T-helper 2 cell treated with Interferon-gamma antibody and Interleukin-4, amounts not matched to agents 5 μg/mL and 100 μg/mL, for 36 hours (primary cell): ENCODE measurements around the gene DENND1C.
"Not testable (repeated sequence)": the region's sequence is repeated elsewhere in the genome, so short reads cannot be mapped to it uniquely, and the experiment has no call there.

ENCODE experiments used
- DNase-seq: peaks from one replicate; pipeline ENCODE4 v3.0.0; 2021; ENCODE audit warnings: low spot score
- H3K27ac Mint-ChIP-seq: one replicate; pipeline ENCODE4 v1.8.0; 2021; ENCODE audit warnings: mild to moderate bottlenecking, mixed read lengths
- H3K27me3 Mint-ChIP-seq: one replicate; pipeline ENCODE4 v1.8.0; 2021; ENCODE audit warnings: low read depth, mixed read lengths
- H3K36me3 Mint-ChIP-seq: one replicate; pipeline ENCODE4 v1.8.0; 2021; ENCODE audit warnings: low read depth, mixed read lengths
- H3K4me1 Mint-ChIP-seq: one replicate; pipeline ENCODE4 v1.8.0; 2021; ENCODE audit warnings: low read depth, mixed read lengths
- H3K4me3 Mint-ChIP-seq: one replicate; pipeline ENCODE4 v1.8.0; 2022; ENCODE audit warnings: mild to moderate bottlenecking, moderate library complexity, mixed read lengths
- H3K9me3 Mint-ChIP-seq: one replicate; pipeline ENCODE4 v1.8.0; 2021; ENCODE audit warnings: mixed read lengths

Gene DENND1C

GRCh38 chr19:6440905-6441304, 40.7 kb downstream of the DENND1C start:
- H3K4me1 Mint-ChIP-seq: peaks cover 4% of the 10 kb centered on the region
- H3K27ac Mint-ChIP-seq: no peak overlapping the region
- no peaks in the 10 kb centered on the region for H3K27me3 Mint-ChIP-seq
- no peaks in the 10 kb centered on the region for H3K9me3 Mint-ChIP-seq
- no peak for DNase-seq
- no peaks in the 10 kb centered on the region for H3K36me3 Mint-ChIP-seq
- H3K4me3 Mint-ChIP-seq: no peak overlapping the region

GRCh38 chr19:6439743-6440142, 41.8 kb downstream of the DENND1C start:
- Mint-ChIP-seq H3K9me3 (no peaks in the 10 kb centered on the region), H3K27ac (no peak overlapping the region), H3K36me3 (no peaks in the 10 kb centered on the region), H3K4me1 (peaks cover 4% of the 10 kb centered on the region), H3K27me3 (no peaks in the 10 kb centered on the region), H3K4me3 (no peak overlapping the region)
- DNase-seq: no peak

- H3K27ac Mint-ChIP-seq: no peak within 1 kb of the TSS
- no peak for DNase-seq
- no peaks in the 10 kb centered on the region for H3K27me3 Mint-ChIP-seq
- no peaks in the 10 kb centered on the region for H3K36me3 Mint-ChIP-seq
- H3K9me3 Mint-ChIP-seq: no peaks in the 10 kb centered on the region
- peaks cover 4% of the 10 kb centered on the region for H3K4me1 Mint-ChIP-seq
- no peak within 1 kb of the TSS for H3K4me3 Mint-ChIP-seq
These were observed 47.9 kb downstream of the DENND1C start, which contains the start of gene SLC25A41 for GRCh38 chr19:6433663-6434062. SLC25A41 (minus strand) TSS chr19:6433763; CDS start chr19:6433693, 70 bp downstream.

- no peak for DNase-seq
- H3K4me1 Mint-ChIP-seq: peaks cover 4% of the 10 kb centered on the region
These were observed 48.4 kb downstream of the DENND1C start for GRCh38 chr19:6433165-6433564.

GRCh38 chr19:6431891-6432290, 49.7 kb downstream of the DENND1C start:
- Mint-ChIP-seq H3K9me3 (no peaks in the 10 kb centered on the region), H3K36me3 (no peaks in the 10 kb centered on the region), H3K4me3 (no peak overlapping the region), H3K4me1 (peaks cover 4% of the 10 kb centered on the region), H3K27ac (no peak overlapping the region), H3K27me3 (no peaks in the 10 kb centered on the region)
- no peak for DNase-seq

More at GRCh38 chr19:6433165-6433564, 48.4 kb downstream of the DENND1C start:
- H3K9me3 Mint-ChIP-seq: no peaks in the 10 kb centered on the region
- no peak overlapping the region for H3K4me3 Mint-ChIP-seq
- no peaks in the 10 kb centered on the region for H3K27me3 Mint-ChIP-seq
- H3K27ac Mint-ChIP-seq: no peak overlapping the region
- no peaks in the 10 kb centered on the region for H3K36me3 Mint-ChIP-seq

- Mint-ChIP-seq H3K4me3 (peak overlapping the region; percentile 11), H3K27me3 (no peaks in the 10 kb centered on the region), H3K36me3 (no peaks in the 10 kb centered on the region)
These were observed 52.0 kb downstream of the DENND1C start for GRCh38 chr19:6429419-6430221.

GRCh38 chr19:6428692-6429418, 52.7 kb downstream of the DENND1C start:
- not testable (repeated sequence) for H3K27ac Mint-ChIP-seq, H3K36me3 Mint-ChIP-seq, H3K27me3 Mint-ChIP-seq, H3K9me3 Mint-ChIP-seq, DNase-seq, H3K4me3 Mint-ChIP-seq, H3K4me1 Mint-ChIP-seq

More at GRCh38 chr19:6429419-6430221, 52.0 kb downstream of the DENND1C start:
- DNase-seq: no peak
- Mint-ChIP-seq H3K9me3 (peaks cover 3% of the 10 kb centered on the region), H3K4me1 (peaks cover 8% of the 10 kb centered on the region), H3K27ac (no peak overlapping the region)

- Mint-ChIP-seq H3K4me1 (peaks cover 21% of the 10 kb centered on the region), H3K27me3 (no peaks in the 10 kb centered on the region), H3K27ac (no peak overlapping the region), H3K4me3 (no peak overlapping the region), H3K9me3 (peaks cover 3% of the 10 kb centered on the region), H3K36me3 (peaks cover 12% of the 10 kb centered on the region)
- no peak for DNase-seq
These were observed 54.5 kb downstream of the DENND1C start for GRCh38 chr19:6427131-6427530.

- Mint-ChIP-seq H3K9me3 (peaks cover 3% of the 10 kb centered on the region), H3K27me3 (no peaks in the 10 kb centered on the region), H3K36me3 (peaks cover 17% of the 10 kb centered on the region), H3K27ac (peak overlapping the region; percentile 87), H3K4me3 (peak overlapping the region; percentile 75), H3K4me1 (peaks cover 22% of the 10 kb centered on the region)
- no peak for DNase-seq
These were observed 55.6 kb downstream of the DENND1C start for GRCh38 chr19:6425732-6426620.

- peak; percentile 100 for DNase-seq
- Mint-ChIP-seq H3K27ac (peak overlapping the region; percentile 87), H3K9me3 (peaks cover 3% of the 10 kb centered on the region), H3K4me1 (peaks cover 22% of the 10 kb centered on the region), H3K27me3 (no peaks in the 10 kb centered on the region), H3K4me3 (peak overlapping the region; percentile 75), H3K36me3 (peaks cover 24% of the 10 kb centered on the region)
These were observed 56.5 kb downstream of the DENND1C start for GRCh38 chr19:6424939-6425731.

GRCh38 chr19:6424195-6424938, 57.2 kb downstream of the DENND1C start, which contains the start of gene KHSRP:
KHSRP (minus strand) TSS chr19:6424811; CDS start chr19:6424701, 110 bp downstream.
- DNase-seq: peak; percentile 9
- Mint-ChIP-seq H3K27me3 (no peaks in the 10 kb centered on the region), H3K4me3 (peak within 1 kb of the TSS; percentile 94), H3K9me3 (peaks cover 3% of the 10 kb centered on the region), H3K36me3 (peaks cover 29% of the 10 kb centered on the region), H3K4me1 (peaks cover 24% of the 10 kb centered on the region), H3K27ac (peak within 1 kb of the TSS; percentile 87)

- Mint-ChIP-seq H3K27ac (peak overlapping the region; percentile 79), H3K27me3 (no peaks in the 10 kb centered on the region), H3K36me3 (peaks cover 34% of the 10 kb centered on the region), H3K4me1 (peaks cover 24% of the 10 kb centered on the region), H3K4me3 (peak overlapping the region; percentile 94), H3K9me3 (peaks cover 3% of the 10 kb centered on the region)
- DNase-seq: peak; percentile 40
These were observed 57.9 kb downstream of the DENND1C start for GRCh38 chr19:6423499-6424194.
